AG09309 (cell line): ENCODE results near the gene EPS15.

ENCODE experiments used
- DNase-seq: peaks from one replicate; pipeline ENCODE4 v3.0.0-alpha.2; 2010; ENCODE audit warnings: low read depth
- H3K4me3 ChIP-seq: 2 replicates; pipeline ENCODE4 v1.5.1; 2011; ENCODE audit warnings: mild to moderate bottlenecking, low read depth, low read length, moderate library complexity; ENCODE audit not compliant: control insufficient read depth
- CTCF ChIP-seq: IDR thresholded peaks from 2 replicates; pipeline ENCODE4 v1.5.1; 2011; ENCODE audit warnings: mild to moderate bottlenecking, low read depth, low read length, inconsistent platforms; ENCODE audit not compliant: insufficient read depth, control insufficient read depth; ENCODE audit errors: missing control alignments

EPS15 gene

DNA sequence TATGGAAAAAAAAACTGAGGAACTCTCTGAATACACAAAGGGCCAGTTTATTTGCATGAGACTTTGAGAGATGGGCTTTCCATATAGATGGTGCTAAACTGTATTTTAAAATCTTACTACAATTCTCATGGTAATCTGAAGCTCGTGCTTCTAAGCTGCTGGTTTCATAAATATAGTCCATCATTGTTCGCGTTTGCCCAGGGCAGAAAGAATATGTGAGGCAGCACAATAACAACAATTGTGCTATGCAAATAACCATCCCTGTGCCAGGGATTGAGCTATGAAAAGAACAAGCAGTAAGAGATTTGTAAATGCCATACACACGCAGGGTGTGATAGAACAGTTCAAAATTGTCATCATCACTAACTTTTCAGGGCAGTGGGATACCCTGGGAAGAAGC is 4.9 kb upstream of the EPS15 start:
- H3K4me3 ChIP-seq, result no peak overlapping the region
- DNase-seq, result no peak
- no peak for TF ChIP-seq CTCF

DNA sequence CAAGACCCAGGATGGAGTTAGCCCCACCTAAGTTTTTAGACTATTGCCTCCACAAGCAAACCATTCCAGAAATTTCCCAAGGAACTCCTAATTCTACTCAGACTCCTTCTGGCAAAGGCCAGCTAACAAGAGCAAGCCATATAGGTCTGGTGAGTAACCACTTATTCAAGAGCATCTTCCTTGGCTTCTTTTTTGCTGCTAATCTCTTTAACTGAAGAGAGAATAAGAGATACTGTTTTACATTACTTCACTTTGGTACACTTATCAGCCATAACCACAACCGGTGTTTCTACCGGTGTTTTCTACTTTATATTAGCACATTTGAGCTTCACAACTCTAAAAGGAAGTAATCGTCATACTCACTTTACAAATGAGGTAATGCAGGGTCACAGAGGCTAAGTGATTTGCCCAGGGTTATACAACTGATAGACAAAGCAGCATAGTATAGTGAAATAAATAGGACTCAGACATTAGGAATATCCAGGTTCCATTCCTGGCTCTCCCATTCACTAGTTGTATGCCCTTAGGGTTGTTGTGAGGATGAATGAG is 1.7 kb upstream of the EPS15 start:
- no peak overlapping the region for H3K4me3 ChIP-seq
- DNase-seq, result no peak
- no peak for TF ChIP-seq CTCF

DNA sequence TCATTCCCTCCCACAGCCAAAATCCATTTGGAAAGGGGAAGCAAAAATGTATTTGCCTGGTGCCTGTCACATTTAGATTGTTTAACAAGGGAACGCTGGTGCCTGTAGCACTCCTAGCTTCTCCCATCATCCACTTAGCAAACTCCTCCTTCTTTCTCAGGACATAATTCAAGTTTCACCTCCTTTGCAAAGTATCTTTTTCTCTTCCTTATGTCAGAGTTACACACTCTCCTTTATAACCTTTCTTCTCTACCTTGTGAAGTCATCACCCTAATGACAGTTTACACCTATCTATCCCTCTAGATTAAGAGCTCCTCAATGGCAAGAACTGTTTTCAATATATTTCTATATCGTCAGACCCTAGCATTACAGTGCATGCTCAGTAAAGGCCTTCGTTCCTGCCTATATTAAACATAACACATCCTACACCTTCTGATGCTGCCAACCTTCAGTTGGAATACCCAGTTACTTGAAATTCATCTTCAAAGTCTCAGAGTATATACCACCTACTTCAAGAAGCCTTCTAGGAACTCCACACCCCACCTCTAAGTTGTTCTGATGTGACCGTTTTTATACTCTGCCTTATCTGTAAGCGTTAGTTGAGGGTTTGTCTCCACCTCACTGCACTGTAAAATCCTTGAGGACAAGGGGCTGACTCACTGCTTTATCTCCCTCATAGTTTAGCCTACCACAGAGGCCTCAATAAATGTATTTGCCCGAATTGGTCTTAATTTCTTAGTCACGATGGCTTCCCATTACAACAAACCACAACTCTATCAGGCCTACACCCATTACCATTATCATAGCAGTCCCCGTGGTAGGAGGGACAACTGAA is 1.0 kb upstream of the EPS15 start:
- DNase-seq, result peak; percentile 74
- TF ChIP-seq CTCF, result no peak
- no peak overlapping the region for H3K4me3 ChIP-seq

GRCh38 chr1:51518586-51519047 is 449 bp downstream of the EPS15 start:
- no peak for DNase-seq

GRCh38 chr1:51518033-51518585 is 957 bp downstream of the EPS15 start:
- peak overlapping the region; percentile 94 for H3K4me3 ChIP-seq
- DNase-seq, result no peak
- TF ChIP-seq CTCF, result no peak

More at GRCh38 chr1:51518586-51519047, 449 bp downstream of the EPS15 start:
- TF ChIP-seq CTCF, result no peak
- H3K4me3 ChIP-seq, result peak overlapping the region; percentile 94

GRCh38 chr1:51517361-51518032 is 1.6 kb downstream of the EPS15 start:
- TF ChIP-seq CTCF, result no peak
- no peak for DNase-seq
- H3K4me3 ChIP-seq, result peak overlapping the region; percentile 94
